GM18858 (cell line): Measurements from ENCODE around the gene OBSCN.
"Not testable (repeated sequence)": the region's sequence is repeated elsewhere in the genome, so short reads cannot be mapped to it uniquely, and the experiment has no call there.

Source experiments
- ATAC-seq: cut with Tn5 transposase; IDR thresholded peaks from one replicate; pipeline ENCODE4 v1.9.1; 2021; ENCODE audit not compliant: unreplicated experiment

OBSCN gene

GRCh38 chr1:228226141-228226874 is 18.5 kb downstream of the OBSCN start:
- no peak for ATAC-seq

- ATAC-seq, result no peak
Measured at GRCh38 chr1:228226956-228227791, 19.3 kb downstream of the OBSCN start.

GRCh38 chr1:228228147-228228546 is 20.3 kb downstream of the OBSCN start:
- ATAC-seq, result not testable (repeated sequence)

DNA sequence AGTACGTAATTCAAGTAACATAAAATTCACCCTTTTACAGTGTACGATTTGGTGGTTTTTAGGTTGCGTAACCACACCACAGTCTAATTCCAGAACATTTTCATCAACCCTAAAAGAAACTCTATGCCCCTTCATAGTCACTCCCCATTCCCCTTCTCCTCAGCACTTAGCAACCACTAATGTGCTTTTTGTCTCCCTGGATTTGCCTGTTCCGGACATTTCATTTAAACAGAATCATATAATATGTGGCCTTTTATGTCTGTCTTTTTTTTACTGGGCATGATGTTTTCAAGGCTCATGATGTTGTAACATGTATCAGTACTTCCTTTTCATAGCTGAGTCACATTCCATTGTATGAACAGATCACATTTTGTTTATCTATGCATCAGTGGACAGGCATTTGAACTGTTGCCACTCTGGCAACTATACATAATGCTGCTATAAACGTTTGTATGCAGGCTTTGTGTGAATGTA is 20.8 kb downstream of the OBSCN start:
- ATAC-seq, result no peak

- no peak for ATAC-seq
Measured at GRCh38 chr1:228231189-228231588, 23.3 kb downstream of the OBSCN start.

GRCh38 chr1:228233136-228233535 is 25.3 kb downstream of the OBSCN start:
- ATAC-seq, result no peak

DNA sequence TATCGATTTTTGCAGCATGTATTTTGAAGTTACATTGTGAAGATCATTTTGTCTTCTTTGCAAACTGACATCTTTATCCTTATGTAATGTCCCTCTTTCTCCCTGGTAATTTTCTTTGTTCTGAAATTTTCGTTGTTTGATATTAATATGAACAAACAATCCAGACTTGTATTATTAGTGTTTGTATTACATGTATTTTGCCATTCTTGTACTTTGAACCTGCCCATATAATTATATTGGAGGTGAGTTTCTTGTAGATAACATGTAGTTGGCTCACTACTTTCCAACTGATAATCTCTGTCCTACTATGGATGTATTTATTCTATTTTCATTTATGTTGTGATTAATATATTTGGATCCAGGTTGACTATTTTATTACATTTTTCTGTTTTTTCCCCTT is 27.1 kb downstream of the OBSCN start:
- no peak for ATAC-seq

DNA sequence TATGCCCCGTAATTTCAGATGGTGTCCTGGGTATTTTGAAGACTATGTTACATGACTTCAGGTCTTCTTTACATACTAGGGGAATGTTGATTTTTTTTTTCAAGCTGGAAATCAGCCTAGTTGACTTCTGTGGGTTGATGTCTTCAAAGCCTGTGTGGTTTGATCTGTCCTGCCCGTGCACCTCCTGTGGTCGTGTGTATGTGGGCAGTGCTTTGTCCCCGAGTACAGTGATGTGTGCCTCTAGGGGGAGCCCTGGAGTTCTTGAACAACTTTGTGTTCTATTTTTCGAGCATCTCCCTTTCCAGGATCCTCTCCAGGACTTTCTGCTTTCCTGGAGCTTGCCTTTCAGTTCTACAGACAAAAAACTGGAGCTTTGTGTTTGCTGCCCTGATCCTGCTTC is 28.9 kb downstream of the OBSCN start:
- ATAC-seq, result no peak

DNA sequence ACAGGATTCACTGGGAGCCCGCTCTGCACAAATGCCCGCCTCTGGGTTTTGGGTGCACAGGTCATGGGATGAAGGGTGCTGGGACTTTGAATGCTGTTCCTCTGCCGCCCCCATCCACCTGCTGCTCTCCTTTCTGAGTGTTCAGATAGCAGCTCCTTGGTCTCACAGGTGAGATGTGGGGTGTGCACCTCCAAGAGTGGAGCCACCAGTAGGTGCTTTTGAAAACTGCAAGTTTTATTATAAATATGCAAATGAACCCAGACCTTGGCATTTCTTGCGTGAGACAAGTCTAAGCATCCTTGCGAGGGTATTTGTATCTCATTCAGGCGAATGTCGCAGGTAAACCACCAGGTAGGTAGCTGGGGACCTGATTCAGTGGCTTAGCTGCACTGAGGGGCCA is 30.2 kb downstream of the OBSCN start:
- ATAC-seq, result no peak

DNA sequence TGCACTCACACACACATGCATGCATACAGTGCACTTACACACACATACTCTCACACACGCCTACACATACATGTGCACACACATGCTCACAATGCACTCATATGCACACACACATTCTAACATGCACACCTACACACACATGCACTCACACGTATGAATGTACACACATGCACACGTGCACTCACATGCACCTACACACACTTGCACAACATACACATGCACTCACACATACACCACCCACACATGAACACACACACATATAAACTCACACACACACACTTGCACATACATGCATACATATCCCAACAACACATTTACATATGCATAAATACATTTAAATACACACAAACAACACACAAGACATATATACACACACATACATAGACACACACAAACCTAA is 30.6 kb downstream of the OBSCN start:
- no peak for ATAC-seq

DNA sequence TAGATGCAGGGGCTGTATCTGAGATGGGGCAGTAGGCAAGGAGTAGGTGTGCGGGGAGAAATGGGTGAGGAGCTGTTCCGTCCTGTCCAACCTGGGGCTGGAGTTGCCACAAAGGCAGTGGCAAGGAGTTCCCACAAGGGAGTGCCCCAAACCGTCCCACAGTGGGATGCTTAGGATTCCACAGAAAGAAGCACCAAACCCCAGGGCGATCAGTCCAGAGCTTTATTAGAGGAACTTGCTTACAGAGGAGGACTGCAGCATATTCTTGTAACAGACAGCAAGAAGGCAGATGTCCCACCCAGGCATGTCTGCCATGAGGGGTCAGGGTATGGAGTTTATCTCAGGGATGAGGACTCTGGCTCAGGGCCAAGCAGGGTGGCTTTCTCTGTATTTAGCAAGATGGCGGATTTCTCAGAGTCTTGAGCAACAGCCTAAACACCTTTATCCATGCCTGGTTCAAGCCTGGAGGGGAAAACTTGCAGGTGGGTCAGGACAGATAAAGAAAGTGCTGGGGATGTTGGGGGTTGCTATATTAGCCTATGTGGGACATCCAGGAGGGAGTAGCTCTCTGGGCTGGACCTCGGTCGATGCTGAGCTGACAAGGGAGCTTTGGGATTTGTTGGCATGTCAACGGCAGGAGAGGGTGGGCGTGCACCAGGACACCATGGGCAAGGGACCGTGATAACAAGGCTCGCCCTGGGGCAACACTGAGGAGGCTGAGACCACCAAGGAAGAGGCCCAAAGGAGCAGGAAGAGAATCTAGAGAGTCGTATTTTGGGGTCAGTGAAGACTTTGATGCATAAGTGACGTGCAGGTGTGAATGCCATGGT is 32.8 kb downstream of the OBSCN start:
- no peak for ATAC-seq

- ATAC-seq, result no peak
Measured at GRCh38 chr1:228241259-228241658, 33.4 kb downstream of the OBSCN start.

DNA sequence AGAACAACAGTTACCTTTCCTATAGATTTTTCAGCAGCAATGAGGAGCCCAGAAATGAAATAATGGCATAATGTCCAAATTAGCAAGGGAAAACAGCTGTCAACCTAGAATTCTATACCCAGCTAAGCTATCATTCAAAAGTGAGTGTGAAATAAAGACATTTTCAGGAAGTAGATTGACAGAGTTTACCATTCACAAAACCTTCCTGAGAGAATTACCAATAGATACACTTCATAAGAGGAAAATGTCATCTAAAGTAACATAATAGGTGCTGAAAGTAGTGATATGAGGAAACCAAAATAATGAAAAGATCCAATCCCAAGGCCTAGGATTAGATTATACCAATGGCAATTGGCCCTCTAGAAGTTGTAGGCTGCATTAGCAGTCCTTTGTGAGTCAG is 34.6 kb downstream of the OBSCN start:
- no peak for ATAC-seq

GRCh38 chr1:228243093-228243492 is 35.2 kb downstream of the OBSCN start:
- ATAC-seq, result no peak

DNA sequence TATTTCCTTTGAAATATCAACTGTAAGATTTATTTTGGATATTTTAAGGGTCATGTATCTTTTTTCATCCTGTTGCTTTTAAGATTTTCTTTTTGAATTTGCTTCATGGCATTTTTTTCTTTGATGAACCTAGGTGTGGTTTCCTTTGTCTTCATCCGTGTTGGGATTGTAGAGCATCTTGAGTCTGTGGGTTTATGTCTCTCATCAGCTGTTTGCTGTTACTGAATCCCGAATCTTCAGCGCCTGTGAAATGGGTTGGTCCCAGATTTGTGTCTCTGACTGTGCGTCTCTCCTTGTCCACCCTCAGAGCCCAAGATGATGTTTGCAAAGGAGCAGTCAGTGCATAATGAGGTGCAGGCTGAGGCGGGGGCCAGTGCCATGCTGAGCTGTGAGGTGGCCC is 36.1 kb downstream of the OBSCN start:
- ATAC-seq, result not testable (repeated sequence)

- no peak for ATAC-seq
Measured at GRCh38 chr1:228245111-228245510, 37.3 kb downstream of the OBSCN start.

DNA sequence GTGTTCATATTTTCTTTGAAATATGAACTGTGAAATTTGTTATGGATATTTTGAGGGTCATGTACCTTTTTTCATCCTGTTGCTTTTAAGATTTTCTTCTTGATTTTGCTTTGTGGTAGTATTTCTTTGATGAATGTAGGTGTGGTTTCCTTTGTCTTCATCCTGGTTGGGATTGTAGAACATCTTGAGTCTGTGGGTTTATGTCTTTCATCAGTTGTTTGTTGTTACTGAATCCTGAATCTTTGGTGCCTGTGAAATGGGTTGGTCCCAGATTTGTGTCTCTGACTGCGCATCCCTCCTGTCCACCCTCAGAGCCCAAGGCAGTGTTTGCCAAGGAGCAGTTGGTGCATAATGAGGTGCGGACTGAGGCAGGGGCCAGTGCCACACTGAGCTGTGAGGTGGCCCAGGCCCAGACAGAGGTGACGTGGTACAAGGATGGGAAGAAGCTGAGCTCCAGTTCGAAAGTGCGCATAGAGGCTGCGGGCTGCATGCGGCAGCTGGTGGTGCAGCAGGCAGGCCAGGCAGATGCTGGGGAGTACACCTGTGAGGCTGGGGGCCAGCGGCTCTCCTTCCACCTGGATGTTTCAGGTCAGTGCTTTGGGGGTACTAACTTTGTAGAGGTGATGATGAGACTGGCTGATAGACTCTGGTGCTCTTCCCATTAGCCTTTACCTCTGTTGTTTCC is 38.5 kb downstream of the OBSCN start:
- no peak for ATAC-seq

- no peak for ATAC-seq
Measured at GRCh38 chr1:228249513-228250305, 41.9 kb downstream of the OBSCN start.

DNA sequence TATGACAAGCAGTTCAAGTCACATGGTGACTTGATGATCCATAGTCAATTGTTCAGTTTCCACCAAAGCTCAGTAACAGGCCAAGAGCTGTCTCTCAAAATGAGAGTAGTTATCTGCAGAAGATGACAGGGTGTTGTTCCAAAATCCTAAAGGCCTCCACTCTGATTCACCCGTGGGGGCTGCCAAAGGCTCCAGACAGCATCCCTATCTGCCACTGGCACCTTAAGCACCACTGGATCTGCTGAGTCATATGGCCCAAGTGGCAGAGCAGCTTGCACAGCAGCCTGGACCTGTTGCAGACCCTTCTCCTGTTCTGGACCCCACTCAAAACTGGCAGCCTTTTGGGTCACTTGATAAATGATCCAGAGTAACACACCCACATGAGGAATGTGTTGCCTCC is 44.6 kb downstream of the OBSCN start:
- not testable (repeated sequence) for ATAC-seq
